ENCODE results near the gene MAGI2. TPM values are rescaled to one million over a fixed set of nuclear protein-coding genes. Genes with fewer than 3 reads are reported as not detected.

Gene MAGI2
- total and polyA plus RNA-seq, 8 donors: 1.3 to 4.0 (median 2.0) TPM

DNA sequence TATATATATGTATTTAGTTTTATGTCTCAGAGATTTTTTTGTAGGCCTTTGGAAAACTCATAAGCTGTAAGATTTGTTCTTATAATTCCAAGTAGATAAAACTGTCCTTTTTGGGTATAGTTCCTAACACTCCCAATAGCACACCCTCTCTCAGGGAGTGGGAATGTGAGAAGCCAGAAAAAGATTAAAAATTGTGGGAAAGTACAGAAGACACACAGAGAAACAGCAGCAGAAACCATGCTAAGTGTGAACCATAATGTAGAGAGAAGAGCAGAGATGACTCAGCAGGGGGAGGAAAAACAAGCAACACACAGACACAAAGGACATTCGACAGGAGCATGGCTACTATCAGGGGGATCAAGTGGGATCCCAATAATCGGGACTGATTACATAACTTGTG is 401.6 kb downstream of the MAGI2 start:
- no peak for ATAC-seq
- no peak for FAIRE-seq
- Histone ChIP-seq H3K4me3 (no peak overlapping the region), H3K9me3 (no peaks in the 10 kb centered on the region), H3K4me1 (peaks cover 0 to 8% (median 0%) of the 10 kb centered on the region in 3 donors), H3K36me3 (no peaks in the 10 kb centered on the region), H3K27me3 (no peaks in the 10 kb centered on the region), H3K27ac (no peak overlapping the region)
- TF ChIP-seq, protein P1, sequence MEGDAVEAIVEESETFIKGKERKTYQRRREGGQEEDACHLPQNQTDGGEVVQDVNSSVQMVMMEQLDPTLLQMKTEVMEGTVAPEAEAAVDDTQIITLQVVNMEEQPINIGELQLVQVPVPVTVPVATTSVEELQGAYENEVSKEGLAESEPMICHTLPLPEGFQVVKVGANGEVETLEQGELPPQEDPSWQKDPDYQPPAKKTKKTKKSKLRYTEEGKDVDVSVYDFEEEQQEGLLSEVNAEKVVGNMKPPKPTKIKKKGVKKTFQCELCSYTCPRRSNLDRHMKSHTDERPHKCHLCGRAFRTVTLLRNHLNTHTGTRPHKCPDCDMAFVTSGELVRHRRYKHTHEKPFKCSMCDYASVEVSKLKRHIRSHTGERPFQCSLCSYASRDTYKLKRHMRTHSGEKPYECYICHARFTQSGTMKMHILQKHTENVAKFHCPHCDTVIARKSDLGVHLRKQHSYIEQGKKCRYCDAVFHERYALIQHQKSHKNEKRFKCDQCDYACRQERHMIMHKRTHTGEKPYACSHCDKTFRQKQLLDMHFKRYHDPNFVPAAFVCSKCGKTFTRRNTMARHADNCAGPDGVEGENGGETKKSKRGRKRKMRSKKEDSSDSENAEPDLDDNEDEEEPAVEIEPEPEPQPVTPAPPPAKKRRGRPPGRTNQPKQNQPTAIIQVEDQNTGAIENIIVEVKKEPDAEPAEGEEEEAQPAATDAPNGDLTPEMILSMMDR (IDR thresholded peaks at IDR 0.05): no peak
- intact Hi-C loops (cut with DNase I): no loop called here
- no peak for DNase-seq
- WGBS, 2 donors: 60 to 73% methylated on average over 2 of the region's 2 CpGs

- Histone ChIP-seq H3K4me1 (no peaks in the 10 kb centered on the region), H3K27me3 (no peaks in the 10 kb centered on the region), H3K9me3 (no peaks in the 10 kb centered on the region), H3K27ac (no peak overlapping the region), H3K36me3 (no peaks in the 10 kb centered on the region), H3K4me3 (no peak overlapping the region)
- ATAC-seq (no peak), DNase-seq (no peak), FAIRE-seq (no peak)
- TF ChIP-seq, protein P1 (IDR thresholded peaks at IDR 0.05): no peak
- WGBS, 2 donors: 78 to 86% methylated on average over 5 of the region's 5 CpGs
- intact Hi-C loops (cut with DNase I): no loop called here
Observed at GRCh38 chr7:79050603-79051002, 402.9 kb downstream of the MAGI2 start.

- intact Hi-C loops (cut with DNase I): no loop called here
- TF ChIP-seq, protein P1 (IDR thresholded peaks at IDR 0.05): no peak
- Histone ChIP-seq H3K9me3 (no peaks in the 10 kb centered on the region), H3K36me3 (no peaks in the 10 kb centered on the region), H3K4me3 (no peak overlapping the region), H3K27me3 (no peaks in the 10 kb centered on the region), H3K4me1 (no peaks in the 10 kb centered on the region), H3K27ac (no peak overlapping the region)
- no peak for FAIRE-seq
- no peak for DNase-seq
- ATAC-seq: no peak
- WGBS, 2 donors: 67 to 72% methylated on average over 2 of the region's 2 CpGs
Observed at GRCh38 chr7:79046061-79046460, 407.4 kb downstream of the MAGI2 start.

DNA sequence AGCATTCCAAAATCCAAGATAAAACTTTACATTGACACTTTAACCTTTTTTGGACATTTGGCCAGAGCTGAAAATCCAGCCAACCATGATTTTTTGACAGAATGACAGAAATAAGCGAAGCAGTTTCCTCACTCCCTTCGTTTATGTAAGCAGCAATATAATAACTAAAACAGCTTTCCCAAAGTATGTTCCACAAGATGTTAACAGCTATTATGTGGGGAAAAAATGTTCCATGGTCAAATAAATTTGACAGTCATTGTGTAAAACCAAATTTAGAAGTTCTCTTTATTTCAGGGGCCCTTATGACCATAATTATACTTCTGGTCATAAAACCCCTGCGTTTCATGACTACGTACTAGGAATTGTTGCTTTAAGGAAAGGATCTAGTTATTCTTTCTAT is 416.5 kb downstream of the MAGI2 start:
- intact Hi-C loops (cut with DNase I): no loop called here
- H3K4me1 ChIP-seq: no peaks in the 10 kb centered on the region
- H3K9me3 ChIP-seq: no peaks in the 10 kb centered on the region
- TF ChIP-seq, protein P1 (IDR thresholded peaks at IDR 0.05): no peak
- 73 to 83% methylated on average over 4 of the region's 4 CpGs for WGBS, 2 donors
- no peaks in the 10 kb centered on the region for H3K27me3 ChIP-seq
- FAIRE-seq (no peak), ATAC-seq (no peak), DNase-seq (no peak)
- H3K27ac ChIP-seq: no peak overlapping the region
- H3K36me3 ChIP-seq: no peaks in the 10 kb centered on the region
- H3K4me3 ChIP-seq: no peak overlapping the region

DNA sequence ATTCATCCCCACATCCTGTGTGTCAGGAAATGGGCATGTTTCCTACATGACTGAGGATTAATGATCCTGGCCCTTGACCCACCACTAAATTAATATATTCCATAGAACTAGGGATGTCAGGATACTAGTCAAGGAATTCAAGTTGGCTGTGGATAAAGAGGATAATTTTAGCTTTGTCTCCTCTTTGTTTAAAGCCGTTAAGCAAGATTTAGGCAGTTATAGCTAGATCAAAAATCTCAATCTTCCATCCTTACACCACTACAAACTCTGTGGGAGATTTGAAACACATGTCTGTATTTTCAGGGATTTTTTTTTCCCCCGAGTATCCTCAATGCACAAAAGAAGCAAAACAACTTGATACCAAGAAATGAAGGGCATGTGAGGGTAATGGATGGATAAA is 417.1 kb downstream of the MAGI2 start:
- ATAC-seq (no peak), DNase-seq (no peak), FAIRE-seq (no peak)
- intact Hi-C loops (cut with DNase I): no loop called here
- H3K9me3 ChIP-seq: no peaks in the 10 kb centered on the region
- H3K27me3 ChIP-seq: no peaks in the 10 kb centered on the region
- H3K4me1 ChIP-seq: no peaks in the 10 kb centered on the region
- no peak overlapping the region for H3K4me3 ChIP-seq
- TF ChIP-seq, protein P1 (IDR thresholded peaks at IDR 0.05): no peak
- no peaks in the 10 kb centered on the region for H3K36me3 ChIP-seq
- no peak overlapping the region for H3K27ac ChIP-seq
- WGBS, 2 donors: 58 to 61% methylated on average over 2 of the region's 2 CpGs

Measured in pancreas (tissue), 10 donors.